GM12875 (cell line): ENCODE results near the gene SCUBE2.
A peak's percentile ranks its signal among the peaks of the same experiment; 100 is the strongest.
"Not testable (repeated sequence)": the region's sequence is repeated elsewhere in the genome, so short reads cannot be mapped to it uniquely, and the experiment has no call there.

Source experiments
- H3K4me3 ChIP-seq: one replicate; pipeline ENCODE4 v1.5.1; 2011; ENCODE audit warnings: low read depth, low read length, control low read depth
- TF ChIP-seq, protein P1 (sequence below): IDR thresholded peaks from 2 replicates; pipeline ENCODE4 v1.5.1; 2011; ENCODE audit warnings: low read depth, mild to moderate bottlenecking, control low read depth, inconsistent platforms, low read length, moderate library complexity, borderline replicate concordance; ENCODE audit not compliant: insufficient read depth

SCUBE2 gene

DNA sequence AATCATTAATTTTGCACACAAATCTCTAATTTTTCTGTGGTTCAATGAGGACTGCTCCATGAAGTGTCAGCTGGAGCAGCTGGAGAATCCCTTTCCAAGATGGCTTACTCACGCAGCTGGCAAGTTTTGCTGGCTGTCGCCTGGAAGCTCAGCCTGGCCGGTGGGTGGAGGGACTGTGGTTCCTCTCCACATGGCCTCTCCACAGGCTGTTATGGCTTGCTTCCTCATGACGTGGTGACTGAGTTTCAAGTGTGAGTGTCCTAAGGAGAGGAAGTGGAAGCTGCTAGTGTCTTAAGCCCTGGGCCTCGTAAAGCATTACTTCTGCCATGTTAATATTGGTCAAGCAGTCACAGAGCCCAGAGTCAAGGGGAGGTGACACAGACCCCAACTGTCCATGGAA is 73.6 kb downstream of the SCUBE2 start:
- TF ChIP-seq, protein P1, sequence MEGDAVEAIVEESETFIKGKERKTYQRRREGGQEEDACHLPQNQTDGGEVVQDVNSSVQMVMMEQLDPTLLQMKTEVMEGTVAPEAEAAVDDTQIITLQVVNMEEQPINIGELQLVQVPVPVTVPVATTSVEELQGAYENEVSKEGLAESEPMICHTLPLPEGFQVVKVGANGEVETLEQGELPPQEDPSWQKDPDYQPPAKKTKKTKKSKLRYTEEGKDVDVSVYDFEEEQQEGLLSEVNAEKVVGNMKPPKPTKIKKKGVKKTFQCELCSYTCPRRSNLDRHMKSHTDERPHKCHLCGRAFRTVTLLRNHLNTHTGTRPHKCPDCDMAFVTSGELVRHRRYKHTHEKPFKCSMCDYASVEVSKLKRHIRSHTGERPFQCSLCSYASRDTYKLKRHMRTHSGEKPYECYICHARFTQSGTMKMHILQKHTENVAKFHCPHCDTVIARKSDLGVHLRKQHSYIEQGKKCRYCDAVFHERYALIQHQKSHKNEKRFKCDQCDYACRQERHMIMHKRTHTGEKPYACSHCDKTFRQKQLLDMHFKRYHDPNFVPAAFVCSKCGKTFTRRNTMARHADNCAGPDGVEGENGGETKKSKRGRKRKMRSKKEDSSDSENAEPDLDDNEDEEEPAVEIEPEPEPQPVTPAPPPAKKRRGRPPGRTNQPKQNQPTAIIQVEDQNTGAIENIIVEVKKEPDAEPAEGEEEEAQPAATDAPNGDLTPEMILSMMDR: no peak
- H3K4me3 ChIP-seq: no peak overlapping the region

DNA sequence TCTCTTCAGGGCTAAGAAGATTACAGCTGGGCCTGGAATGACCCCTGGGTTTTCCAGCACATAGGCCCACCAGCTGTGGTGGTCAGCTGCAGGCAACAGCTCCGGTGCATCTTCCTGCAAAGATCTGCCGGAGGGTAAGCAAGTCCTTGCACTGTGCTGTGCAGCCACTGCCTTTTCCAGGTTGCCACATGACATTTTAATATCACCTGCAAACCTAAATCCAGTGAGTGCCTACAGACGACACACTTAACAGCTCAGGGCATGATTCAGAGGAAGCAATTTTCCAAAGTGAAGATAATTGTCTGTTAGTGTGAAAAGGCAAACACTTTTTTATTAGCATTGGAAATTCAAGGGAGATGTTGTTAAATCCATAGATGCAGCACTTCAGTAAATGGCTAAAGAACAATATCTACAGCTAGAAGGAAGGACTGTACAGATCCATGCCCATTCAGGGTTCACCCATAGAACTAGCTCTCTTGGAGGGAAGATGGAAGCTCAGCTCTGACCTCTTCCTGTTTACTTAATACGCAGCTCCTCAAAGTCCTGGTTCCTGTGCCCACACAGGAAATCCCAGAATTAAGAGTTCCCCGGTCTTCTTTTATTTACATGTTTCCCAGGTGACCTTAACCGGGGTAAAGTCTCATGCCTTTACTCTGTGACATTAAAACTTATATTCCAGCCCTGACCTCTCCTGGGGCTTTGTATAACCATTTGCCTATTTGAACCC is 74.3 kb downstream of the SCUBE2 start:
- TF ChIP-seq, protein P1: no peak
- no peak overlapping the region for H3K4me3 ChIP-seq

DNA sequence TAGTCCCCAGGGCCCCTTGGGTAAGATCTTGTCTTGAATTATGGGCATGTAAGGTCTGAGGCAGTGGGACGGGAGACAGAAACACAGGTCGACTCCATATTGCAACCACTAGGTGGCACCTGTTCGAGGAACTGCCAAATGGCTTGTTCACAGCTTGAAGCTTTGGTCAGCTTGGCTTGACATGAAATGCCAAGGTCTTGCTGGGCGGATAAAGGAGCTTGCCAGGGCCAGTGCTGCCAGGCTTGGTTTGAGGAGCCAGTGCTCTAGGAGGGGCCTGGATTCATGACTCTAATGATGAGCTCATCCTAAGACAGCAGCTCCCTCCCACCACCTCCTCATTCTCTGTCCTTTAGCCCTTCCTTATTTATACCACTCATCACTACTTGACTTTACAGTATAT is 75.7 kb downstream of the SCUBE2 start:
- TF ChIP-seq, protein P1: peak; percentile 79

DNA sequence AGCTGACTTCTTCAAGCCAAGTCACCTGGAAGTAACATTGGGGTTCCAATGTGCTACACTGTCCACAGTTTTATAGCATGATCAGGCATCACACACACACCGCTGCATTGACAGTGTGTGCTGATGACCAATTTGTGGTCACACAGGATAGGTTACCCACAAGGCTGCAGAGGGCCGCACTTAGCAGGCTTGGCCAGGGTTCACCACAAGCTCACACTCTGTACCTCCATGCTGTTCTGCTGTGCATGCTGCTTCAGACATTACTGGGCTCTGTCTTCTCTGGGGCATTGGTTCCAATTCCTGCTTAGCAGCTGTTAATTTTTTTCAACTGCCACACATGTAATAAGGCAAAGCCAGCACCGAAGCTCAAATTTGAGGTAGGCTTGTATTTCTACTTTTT is 76.6 kb downstream of the SCUBE2 start:
- TF ChIP-seq, protein P1: no peak

More for the DNA sequence above, 75.7 kb downstream of the SCUBE2 start:
- no peak overlapping the region for H3K4me3 ChIP-seq

DNA sequence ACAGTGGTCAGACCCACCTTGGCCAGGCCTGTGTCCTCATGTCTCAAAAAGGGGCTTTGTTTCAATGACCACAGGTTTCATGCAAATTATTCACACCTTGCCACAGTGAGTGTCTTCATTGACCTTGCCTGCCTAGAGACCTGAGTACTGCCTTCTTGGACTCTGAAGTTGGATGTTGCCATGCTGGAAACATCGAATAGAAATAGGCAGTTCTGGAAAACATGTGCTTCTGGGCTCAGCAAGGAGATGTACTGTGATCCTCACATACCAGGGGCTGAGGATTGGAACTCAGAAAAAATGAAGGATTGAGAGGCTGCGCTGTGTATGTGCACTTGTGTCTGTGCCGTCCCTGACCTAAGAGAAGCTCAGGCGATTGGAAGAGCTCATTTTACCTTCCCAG is 78.0 kb downstream of the SCUBE2 start:
- no peak overlapping the region for H3K4me3 ChIP-seq
- TF ChIP-seq, protein P1: no peak

More for the DNA sequence above, 76.6 kb downstream of the SCUBE2 start:
- H3K4me3 ChIP-seq: no peak overlapping the region

DNA sequence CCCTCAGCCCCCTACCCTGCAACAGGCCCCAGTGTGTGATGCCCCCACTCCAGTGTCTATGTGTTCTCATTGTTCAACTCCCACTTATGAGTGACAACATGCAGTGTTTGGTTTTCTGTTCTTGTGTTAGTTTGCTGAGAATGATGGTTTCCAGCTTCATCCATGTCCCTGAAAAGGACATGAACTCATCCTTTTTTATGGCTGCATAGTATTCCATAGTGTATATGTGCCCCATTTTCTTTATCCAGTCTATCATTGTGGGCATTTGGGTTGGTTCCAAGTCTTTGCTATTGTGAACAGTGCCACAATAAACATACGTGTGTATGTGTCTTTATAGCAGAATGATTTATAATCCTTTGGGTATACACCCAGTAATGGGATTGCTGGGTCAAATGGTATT is 81.9 kb downstream of the SCUBE2 start:
- not testable (repeated sequence) for H3K4me3 ChIP-seq

DNA sequence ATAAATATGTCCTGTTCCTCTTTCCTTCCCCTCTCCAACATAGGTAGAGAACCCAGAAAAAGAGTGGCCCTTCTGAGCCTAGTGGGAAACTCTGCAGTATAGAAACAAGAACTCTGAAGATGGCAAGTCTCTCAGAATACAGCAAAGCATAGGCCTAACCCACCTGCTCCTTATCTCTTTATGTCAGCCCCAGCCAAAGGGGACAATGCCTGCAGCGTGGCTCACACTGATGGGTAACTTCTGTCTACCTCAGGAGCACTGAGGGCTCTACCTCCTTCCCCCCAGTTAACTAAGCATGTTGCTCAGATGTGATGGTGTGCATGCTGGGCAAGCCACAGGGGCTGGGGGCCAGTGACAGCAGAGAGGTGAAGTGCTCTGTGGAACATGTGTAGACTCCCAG is 82.7 kb downstream of the SCUBE2 start:
- TF ChIP-seq, protein P1: no peak
- no peak overlapping the region for H3K4me3 ChIP-seq
